Right lobe of liver (tissue), 4 donors: ENCODE data around the gene PCSK2.

ENCODE experiments used
- CTCF ChIP-seq, 4 donors: fragments of 200-600 bp in 3 of 4; fragments of 450-650 bp in 1 of 4; IDR thresholded peaks; one replicate each; pipeline versions ENCODE4 v1.5.1 to v1.8.0; 2016 to 2022; ENCODE audit warnings: antibody characterized with exemption in 4 of 4, mild to moderate bottlenecking in 2 of 4
- POLR2A ChIP-seq: fragments of 450-650 bp; IDR thresholded peaks from one replicate; pipeline ENCODE4 v1.6.1; 2017; ENCODE audit warnings: antibody characterized with exemption, mild to moderate bottlenecking
- donor health status: DM: no; HTN: no; CAD: no.
- donor health status: DM: no; HTN: no; CAD: no.
- donor health status: DM: no; HTN: yes; CAD: no.

- TF ChIP-seq CTCF (IDR thresholded peaks at IDR 0.05) (no peak), POLR2A (no peak)
These were observed 298.3 kb downstream of the PCSK2 start for GRCh38 chr20:17525132-17525531.
